HG02884 (cell line): ENCODE measurements around the gene PCLO.
"Not testable (repeated sequence)": the region's sequence is repeated elsewhere in the genome, so short reads cannot be mapped to it uniquely, and the experiment has no call there.

ENCODE experiments used
- ATAC-seq: cut with Tn5 transposase; IDR thresholded peaks from one replicate; pipeline ENCODE4 v1.9.1; 2021; ENCODE audit warnings: mild to moderate bottlenecking, moderate library complexity; ENCODE audit not compliant: unreplicated experiment

The PCLO gene

DNA sequence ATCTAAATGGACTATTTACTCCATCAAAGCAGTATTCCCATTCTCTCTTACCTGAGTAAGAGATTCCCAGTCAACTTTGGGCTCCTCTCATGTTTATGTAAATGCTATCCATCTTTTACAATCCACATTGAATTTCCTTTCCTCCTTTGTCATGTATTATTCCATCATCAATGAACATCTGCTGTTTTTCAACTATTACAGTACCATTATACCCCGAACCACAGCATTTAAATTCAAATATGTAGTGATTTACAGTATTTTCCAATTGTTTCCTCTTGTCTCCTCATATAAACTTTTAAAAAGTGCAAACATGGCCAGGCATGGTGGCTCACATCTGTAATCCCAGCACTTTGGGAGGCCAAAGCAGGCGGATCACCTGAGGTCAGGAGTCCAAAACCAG, 20.3 kb downstream of the PCLO start:
- no peak for ATAC-seq

GRCh38 chr7:83141927-83142326, 20.8 kb downstream of the PCLO start:
- no peak for ATAC-seq

GRCh38 chr7:83130623-83131545, 31.8 kb downstream of the PCLO start:
- ATAC-seq = no peak

DNA sequence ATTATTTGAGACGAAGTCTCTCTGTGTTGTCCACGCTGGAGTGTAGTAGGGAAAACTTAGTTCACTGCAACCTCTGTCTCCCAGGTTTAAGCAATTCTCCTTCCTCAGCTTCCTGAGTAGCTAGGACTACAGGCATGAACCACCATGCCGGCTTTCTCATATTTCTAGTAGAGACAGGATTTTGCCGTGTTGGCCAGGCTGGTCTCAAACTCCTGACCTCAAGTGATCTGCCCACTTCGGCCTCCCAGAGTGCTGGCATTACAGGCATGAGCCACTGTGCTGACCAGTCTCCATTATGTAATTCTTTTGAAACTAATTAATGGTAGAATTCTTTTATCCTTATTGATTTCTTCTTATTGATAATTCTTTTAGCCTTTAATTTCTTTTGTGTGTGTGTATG, 32.5 kb downstream of the PCLO start:
- ATAC-seq = no peak

GRCh38 chr7:83119494-83119893, 43.2 kb downstream of the PCLO start:
- ATAC-seq = no peak

GRCh38 chr7:83119026-83119382, 43.7 kb downstream of the PCLO start:
- ATAC-seq = no peak

DNA sequence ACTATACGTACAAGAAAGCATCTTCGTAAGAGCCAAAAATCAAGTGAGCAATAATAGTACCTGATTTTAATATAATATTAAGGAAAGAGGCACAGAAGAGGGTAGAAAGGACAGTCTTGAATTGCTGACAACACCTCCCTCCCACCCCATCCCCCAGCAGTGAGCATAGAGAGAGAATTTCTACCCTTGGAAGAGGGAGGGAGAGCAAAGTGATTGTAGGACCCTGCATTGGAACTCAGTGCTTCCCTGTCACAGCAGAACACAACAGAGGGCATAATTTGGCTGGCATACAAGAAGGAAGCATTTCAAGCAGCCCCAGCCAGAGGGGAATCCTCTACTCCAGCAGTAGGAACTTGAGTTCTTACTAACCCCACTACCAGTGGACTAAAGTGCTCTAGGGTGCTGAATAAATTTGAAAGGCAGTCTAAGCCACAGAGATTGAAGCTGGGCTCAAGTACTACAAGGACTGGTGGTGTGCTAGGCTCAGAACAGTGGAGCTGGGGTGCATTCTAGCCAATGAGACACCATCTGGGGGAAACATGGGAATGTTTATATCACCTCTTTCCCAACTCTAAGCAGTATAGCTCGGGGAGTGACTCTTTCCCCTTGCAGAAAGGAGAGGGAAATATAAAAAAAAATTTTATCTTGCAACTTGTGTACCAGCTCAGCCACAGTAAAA, 44.2 kb downstream of the PCLO start:
- ATAC-seq = no peak

- ATAC-seq = no peak
These were observed 45.2 kb downstream of the PCLO start for GRCh38 chr7:83117466-83117865.

DNA sequence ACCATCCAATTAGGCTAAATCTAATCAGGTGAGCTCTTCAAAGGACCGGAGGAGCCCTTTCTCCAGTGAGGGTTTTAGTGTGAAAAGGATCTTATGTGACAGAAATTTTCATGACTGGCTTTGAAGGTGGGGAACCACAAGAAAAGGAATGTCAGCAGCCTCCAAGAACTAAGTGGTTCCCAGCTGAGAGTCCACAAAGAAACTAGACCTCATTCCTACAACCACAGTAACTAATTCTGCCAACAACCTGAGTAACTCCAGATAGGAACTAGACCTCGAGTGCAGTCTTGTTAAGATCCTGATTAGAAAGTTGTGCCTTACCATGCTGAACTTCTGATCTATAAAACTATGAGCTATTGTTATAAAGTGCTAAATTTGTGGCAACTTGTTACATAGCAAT, 51.3 kb downstream of the PCLO start:
- ATAC-seq = no peak

- ATAC-seq = no peak
These were observed 53.3 kb downstream of the PCLO start for GRCh38 chr7:83109352-83109751.

DNA sequence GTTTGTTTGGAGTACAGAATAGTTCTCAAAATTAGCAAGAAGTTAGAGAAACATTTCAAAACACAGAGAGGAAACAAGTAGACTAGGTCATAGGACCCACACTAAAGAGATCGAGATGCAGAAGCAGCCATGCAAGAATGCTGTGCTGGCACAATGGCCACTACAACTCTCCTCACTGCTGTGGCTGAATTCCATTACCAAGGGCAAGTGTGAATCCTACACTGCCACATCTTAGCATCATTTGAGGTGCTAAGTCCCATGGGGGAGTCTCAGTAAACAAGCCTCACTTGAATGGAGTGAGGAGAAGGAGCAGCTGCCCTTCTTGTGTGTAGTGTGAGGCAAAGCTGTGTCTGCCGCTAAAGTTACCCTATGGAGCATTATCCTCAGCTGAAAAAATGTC, 56.7 kb downstream of the PCLO start:
- no peak for ATAC-seq

DNA sequence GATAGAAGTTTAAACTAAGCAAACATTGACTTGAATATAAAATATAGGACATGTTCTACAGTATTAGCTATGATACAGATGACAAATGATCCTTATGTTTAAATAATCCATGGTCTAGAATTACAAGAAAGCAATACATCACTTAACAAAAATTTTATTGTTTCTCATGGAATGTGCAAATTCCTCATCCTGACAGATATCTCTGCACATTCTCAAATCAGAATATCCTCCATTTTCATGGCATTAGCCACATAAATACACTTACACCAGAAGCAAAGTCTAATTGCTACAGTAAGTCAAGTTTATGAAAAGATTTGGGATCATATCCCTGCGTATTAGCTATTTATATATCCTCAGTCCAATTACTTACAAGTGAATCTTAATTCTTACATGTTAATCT, 57.6 kb downstream of the PCLO start:
- ATAC-seq = no peak

DNA sequence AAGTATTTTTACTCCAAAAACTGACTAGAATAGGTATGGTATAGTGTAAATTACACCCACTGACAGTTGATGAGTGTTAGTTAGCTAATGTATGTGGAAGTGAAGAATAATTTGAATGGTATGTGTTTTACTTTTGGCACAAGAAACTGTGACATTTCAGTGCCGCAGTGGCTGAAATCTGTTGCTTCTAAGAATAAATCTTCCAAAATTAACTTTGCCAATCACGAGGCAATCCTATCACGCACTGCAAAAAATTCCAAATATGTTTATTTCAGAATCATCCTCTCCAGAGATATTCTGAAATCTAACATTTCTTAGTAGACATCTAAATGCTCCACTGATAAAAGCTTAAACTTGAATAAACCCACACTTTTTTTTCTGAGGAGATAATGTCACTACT, 61.2 kb downstream of the PCLO start:
- no peak for ATAC-seq

DNA sequence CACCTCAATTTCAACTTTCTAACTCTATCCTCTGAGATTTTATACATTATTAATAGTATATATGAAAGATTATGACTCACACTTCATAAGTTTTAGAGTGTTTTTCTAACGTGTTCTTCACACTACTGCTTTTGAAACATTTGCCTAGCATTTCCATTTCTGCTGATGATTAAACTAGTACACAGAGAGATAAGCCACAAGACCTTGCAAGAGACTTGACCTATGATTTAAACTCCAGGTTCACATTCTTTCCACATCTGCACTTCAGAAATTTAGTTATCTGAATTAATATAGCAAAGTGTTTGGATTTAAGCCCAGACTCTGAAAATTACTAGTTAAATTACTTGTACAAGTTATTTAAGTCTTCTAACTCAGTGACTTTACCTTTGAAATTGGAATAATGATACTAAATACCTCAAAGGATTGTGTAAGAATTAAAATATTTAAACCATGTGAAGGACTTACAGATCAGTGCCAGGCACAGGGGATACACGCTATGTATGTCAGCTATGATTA, 66.6 kb downstream of the PCLO start:
- no peak for ATAC-seq

DNA sequence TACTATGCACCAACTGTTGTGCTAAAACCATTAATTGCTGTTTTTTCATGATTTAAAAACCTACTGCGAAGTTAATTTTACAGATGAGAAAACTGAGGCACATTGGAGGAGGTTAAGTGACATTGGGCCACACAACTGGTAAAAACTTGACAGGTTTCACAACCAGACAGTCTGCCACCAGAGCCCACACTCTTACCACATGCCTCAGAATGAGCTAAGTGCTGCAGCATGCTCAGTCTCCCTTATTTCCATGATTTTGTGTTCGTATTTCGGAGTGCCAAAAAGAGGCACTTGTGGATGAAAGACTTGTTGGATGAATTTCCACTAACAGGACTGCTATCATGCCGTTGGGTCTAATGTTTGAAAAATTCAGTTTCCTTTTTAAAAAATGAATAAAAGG, 77.4 kb downstream of the PCLO start:
- no peak for ATAC-seq

DNA sequence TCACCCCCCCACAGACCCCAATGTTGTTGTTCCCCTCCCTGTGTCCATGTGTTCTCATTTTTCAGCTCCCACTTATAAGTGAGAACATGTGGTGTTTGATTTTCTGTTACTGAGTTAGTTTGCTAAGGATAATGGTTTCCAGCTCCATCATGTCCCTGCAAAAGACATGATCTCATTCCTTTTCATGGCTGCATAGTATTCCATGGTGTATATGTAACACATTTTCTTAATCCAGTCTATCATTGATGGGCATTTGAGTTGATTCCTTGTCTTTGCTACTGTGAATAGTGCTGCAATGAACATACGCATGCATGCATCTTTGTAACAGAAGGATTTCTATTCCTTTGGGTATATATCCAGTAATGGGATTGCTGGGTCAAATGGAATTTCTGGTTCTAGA, 82.8 kb downstream of the PCLO start:
- ATAC-seq = not testable (repeated sequence)

DNA sequence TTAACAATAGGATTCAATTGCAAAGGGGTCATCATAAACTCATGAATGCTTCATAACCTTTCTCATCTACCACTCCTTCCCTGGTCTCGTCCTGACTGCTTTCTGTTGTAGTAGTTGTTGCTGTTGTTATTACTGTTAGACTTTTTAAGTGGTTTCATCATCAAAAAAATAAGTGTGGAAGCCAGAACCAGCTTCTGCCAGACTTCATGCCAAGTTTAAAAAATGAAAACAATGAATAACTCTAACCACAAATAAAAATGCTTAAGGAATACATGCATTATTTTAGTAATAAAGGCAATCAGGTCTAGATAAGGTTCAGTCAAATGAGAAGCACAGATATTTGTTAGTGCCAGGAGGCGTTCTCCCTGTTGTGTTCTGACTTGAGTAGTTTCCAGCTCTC, 85.4 kb downstream of the PCLO start:
- no peak for ATAC-seq

- ATAC-seq = no peak
These were observed 89.8 kb downstream of the PCLO start for GRCh38 chr7:83072576-83073517.

GRCh38 chr7:83065714-83066113, 97.0 kb downstream of the PCLO start:
- ATAC-seq = no peak

DNA sequence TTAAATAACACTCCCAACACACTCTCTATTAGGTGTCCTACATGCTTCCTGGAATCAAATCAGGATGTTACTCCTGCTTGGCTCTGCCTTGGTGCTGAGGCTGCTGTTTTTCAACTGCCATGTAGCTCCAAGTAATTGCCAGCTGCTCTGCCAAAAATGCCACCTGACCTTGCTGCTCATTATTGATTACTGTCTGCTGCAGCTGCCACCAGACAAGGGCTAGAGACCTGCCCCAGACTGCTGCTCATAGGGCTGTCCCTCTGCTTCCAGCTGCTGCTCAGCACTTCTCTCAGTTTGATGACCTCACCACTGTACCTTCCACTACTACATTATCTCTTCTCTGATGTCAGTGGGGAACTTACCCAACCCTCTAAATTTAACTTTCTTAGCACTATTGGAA, 102.5 kb downstream of the PCLO start:
- ATAC-seq = no peak

- no peak for ATAC-seq
These were observed 104.0 kb downstream of the PCLO start for GRCh38 chr7:83058667-83059066.
